Cardiac fibroblast (primary cell): ENCODE measurements around the gene CDHR3.

Source experiments
- DNase-seq, 2 donors: peaks; one replicate each; pipeline versions ENCODE4 v3.0.0 to v3.0.0-alpha.2; 2010; ENCODE audit warnings: low read depth in 2 of 2
- H3K4me3 ChIP-seq, 2 donors: replicated peaks in 1 of 2; 1 replicate in 1 of 2; 2 replicates in 1 of 2; pipeline ENCODE4 v1.5.1; 2011; ENCODE audit warnings: low read depth in 2 of 2, low read length in 2 of 2, mild to moderate bottlenecking in 2 of 2, moderate library complexity in 1 of 2
- TF ChIP-seq, protein P1 (sequence below): IDR thresholded peaks from one replicate; pipeline ENCODE4 v1.5.1; 2011; ENCODE audit warnings: low read depth, mild to moderate bottlenecking, low read length, inconsistent platforms

CDHR3 gene

DNA sequence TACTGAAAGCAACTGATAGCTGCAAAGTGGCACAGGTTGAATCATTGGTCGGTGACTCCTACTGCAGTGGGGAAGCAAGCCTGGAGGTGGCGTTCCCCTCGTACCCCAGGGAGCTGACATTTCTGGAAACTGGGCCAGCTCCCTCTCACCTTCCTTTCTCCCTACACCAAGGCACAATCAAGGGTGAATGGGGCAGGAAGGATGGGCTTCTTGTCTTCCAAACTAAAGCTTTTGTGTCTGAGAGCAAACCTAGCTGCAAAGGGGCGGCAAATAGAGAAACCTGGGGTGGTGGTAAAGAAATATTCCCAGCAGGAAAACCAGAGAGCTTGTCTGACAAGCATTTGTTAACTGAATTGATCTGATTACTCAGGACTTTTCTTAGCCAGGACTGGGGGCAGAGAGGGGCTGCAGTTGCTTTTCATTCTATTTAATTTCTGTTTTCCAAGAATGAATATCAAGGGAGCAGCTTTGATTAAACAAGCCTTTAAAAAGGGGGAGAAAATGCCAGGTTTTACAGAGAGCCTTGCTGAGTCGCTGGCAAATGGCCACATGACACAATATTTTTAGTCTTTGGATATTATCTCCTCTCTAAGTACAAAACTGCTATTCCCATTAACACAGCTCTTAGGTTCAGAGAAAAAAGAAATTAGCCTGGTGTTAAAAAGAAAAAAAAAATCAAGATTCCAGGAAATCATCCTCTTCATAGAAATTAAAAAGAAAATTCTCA, 27.8 kb downstream of the CDHR3 start:
- TF ChIP-seq, protein P1, sequence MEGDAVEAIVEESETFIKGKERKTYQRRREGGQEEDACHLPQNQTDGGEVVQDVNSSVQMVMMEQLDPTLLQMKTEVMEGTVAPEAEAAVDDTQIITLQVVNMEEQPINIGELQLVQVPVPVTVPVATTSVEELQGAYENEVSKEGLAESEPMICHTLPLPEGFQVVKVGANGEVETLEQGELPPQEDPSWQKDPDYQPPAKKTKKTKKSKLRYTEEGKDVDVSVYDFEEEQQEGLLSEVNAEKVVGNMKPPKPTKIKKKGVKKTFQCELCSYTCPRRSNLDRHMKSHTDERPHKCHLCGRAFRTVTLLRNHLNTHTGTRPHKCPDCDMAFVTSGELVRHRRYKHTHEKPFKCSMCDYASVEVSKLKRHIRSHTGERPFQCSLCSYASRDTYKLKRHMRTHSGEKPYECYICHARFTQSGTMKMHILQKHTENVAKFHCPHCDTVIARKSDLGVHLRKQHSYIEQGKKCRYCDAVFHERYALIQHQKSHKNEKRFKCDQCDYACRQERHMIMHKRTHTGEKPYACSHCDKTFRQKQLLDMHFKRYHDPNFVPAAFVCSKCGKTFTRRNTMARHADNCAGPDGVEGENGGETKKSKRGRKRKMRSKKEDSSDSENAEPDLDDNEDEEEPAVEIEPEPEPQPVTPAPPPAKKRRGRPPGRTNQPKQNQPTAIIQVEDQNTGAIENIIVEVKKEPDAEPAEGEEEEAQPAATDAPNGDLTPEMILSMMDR, result peak; percentile 7
- H3K4me3 ChIP-seq, result no peak overlapping the region
- DNase-seq, result peak; percentile 23 to 60

DNA sequence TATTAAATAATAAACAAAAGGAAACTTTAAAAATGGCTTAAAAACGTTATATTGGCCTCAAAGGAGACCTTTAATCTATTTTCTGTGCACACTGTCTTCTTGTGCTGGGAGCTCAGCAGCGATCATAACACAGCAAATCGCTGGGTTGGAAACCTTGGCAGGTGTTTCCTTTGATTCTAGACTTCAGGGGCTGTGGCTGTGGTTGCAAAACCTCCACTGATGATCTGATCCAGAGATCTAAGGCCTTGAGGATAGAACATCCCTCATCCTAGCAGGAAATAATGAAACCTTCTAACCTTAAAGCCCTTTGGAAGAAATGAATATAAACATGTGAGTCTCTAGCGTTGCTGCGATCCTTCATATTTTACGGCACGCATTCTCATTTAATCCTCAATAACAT, 29.8 kb downstream of the CDHR3 start:
- no peak overlapping the region for H3K4me3 ChIP-seq
- DNase-seq, result no peak
- TF ChIP-seq, protein P1, result no peak

DNA sequence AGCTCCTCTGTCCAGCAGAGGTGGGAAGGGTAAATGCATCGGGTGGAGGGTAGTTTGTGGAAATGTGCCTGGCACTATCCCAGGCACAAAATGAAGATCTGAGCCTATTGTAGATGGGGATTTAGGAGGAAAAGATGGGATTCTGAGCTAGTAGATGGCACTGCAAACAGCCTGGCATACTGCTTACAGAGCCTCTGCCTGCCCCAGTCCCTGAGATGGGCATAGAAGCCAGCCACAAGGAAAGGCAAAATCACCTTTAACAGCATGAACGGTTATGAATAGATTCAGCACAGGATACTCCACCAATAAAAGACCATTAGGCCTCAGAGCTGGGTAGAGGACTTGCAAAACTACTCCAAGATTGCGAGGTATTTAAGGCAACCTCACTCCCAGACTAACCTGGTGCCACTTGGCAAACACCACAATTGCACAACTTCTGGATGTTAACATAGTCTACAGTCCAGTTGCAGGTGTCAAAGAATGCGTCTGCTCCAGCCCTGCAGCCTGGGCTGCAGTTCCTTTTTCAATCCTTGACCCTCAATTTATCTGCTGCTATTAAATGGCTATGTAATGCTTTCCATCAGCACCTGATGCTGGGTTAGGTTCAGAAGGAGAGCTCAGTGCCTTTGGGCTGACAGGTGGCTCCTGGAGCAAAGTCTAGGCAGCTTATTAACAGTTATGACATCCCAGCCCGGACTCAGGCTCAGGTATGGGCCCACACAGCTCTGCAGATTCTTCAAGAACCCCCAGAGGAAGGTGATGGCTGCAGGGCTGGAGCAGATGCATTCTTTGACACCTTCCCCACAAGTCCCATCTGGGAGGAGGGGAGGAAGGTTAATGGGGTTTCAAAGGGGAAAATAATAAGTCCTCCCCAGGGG, 34.0 kb downstream of the CDHR3 start:
- DNase-seq, result no peak

DNA sequence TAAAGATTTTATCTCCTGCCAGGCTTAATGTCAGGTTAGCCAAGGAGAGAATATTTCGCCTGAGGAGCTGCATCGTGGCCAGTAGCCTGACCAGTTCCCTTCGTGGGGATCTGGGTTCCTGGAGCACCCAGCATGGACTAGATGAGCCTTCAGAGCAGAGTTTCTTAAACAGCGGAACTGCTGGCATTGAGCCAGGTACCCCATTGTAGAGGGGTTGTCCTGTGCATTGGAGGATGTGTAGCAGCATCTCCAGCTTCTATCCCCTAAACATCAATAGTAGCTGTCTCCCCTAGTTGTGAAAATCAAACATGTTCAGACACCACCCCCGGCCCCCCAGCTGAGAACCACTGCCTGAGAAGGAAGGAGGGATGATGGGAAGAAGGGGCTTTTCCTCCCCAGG, 36.2 kb downstream of the CDHR3 start:
- no peak for DNase-seq
- no peak overlapping the region for H3K4me3 ChIP-seq
- TF ChIP-seq, protein P1, result no peak

More for the DNA sequence above, 34.0 kb downstream of the CDHR3 start:
- H3K4me3 ChIP-seq, result no peak overlapping the region
- TF ChIP-seq, protein P1, result no peak

DNA sequence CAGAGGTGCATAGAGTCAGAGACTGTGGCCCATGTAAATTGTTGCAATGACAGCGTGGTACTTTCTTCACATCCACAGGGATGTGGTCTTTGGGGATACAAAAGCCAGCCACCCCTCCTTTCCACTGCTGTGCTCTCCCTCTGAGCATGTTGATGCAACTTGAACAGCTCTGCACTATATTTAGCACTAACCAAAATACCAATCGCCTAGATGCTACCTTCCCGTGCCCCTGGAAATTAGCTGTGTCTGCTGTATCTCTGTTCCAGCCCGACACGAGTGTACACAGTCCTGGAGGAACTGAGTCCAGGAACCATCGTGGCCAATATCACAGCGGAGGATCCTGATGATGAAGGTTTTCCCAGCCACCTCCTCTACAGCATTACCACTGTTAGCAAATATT, 38.1 kb downstream of the CDHR3 start:
- TF ChIP-seq, protein P1, result no peak
- no peak overlapping the region for H3K4me3 ChIP-seq
- no peak for DNase-seq

DNA sequence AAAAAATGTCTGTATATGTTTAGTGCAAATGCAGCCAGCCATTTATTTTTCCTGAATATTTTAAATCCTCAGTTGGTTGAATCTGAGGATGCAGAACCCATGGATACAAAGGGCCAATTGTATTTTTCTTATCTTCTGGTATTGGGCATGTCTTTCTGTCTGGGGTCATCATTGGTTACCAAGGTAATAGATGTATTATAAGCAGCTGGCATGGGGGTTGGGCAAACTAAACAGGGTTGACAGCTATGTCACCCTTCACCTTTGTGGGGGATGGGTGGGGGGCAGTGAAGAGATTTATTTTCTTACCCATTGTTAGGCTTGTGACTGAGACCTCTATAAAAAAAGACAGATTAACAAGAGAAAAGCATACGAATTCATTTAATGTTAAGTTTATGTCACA, 38.8 kb downstream of the CDHR3 start:
- DNase-seq, result no peak
- TF ChIP-seq, protein P1, result no peak

More for the DNA sequence above, 38.8 kb downstream of the CDHR3 start:
- H3K4me3 ChIP-seq, result no peak overlapping the region
